GM12878 (cell line): Measurements from ENCODE around the gene USP10. TPM values are rescaled to one million over a fixed set of nuclear protein-coding genes. Genes with fewer than 3 reads are reported as not detected.

ENCODE experiments used
- ATAC-seq: fragments of 200-7000 bp; cut with Tn5 transposase; 3 replicates; pipeline ENCODE4 v1.9.1; 2020; ENCODE audit warnings: mild to moderate bottlenecking, moderate library complexity
- BruUV-seq: library from RNA; stranded (reverse); fragments of 400-500 nt; replicated peaks from 2 replicates; lab custom pipeline; 2021; lab: Mats Ljungman, UMichigan
- CTCF ChIA-PET: fragments of 300-600 bp; sonication (Branson Sonifier 250); formaldehyde crosslinking; extraction: SDS; loops from one replicate; lab custom pipeline; 2021; ENCODE audit warnings: inconsistent platforms; lab: Yijun Ruan, JAX
- POLR2A ChIA-PET: fragments of 350-600 bp; formaldehyde crosslinking; extraction: SDS; loops from one replicate; lab custom pipeline; 2021; ENCODE audit warnings: inconsistent platforms; lab: Charles Lee
- RAD21 ChIA-PET: fragments of 300-600 bp; sonication (Branson Sonifier 250); formaldehyde crosslinking; loops from one replicate; lab custom pipeline; 2023; ENCODE audit warnings: antibody characterized with exemption; ENCODE audit not compliant: unreplicated experiment; lab: Charles Lee
- SMC1A ChIA-PET: fragments of 300-600 bp; sonication (Branson Sonifier 250); formaldehyde crosslinking; loops from one replicate; lab custom pipeline; 2023; ENCODE audit not compliant: unreplicated experiment, uncharacterized antibody; lab: Charles Lee
- DNase-seq: peaks from one replicate; pipeline ENCODE4 v3.0.0-alpha.2; 2011; ENCODE audit warnings: low read depth, low spot score
- FAIRE-seq: peaks from 3 replicates; lab custom pipeline; 2011; peaks lifted over from hg19 to GRCh38; lab: Jason Lieb, UNC
- H2AFZ ChIP-seq: 2 replicates; pipeline ENCODE4 v1.6.0; 2011; ENCODE audit warnings: low read depth, low read length, control low read depth; ENCODE audit not compliant: control insufficient read depth
- H3K27ac ChIP-seq: 2 replicates; pipeline ENCODE4 v1.5.1; 2011; ENCODE audit warnings: control low read depth; ENCODE audit not compliant: control insufficient read depth, insufficient read depth
- H3K27me3 ChIP-seq, 2 experiments: replicated peaks in 1 of 2; 2 replicates each; pipeline versions ENCODE4 v1.6.0 to v1.6.1; 2011; ENCODE audit warnings: low read length in 1 of 2; ENCODE audit not compliant: control insufficient read depth in 2 of 2, insufficient read depth in 2 of 2
- H3K36me3 ChIP-seq, 2 experiments: 2 replicates each; pipeline ENCODE4 v1.5.1; 2011; ENCODE audit warnings: low read length in 1 of 2; ENCODE audit not compliant: control insufficient read depth in 2 of 2, insufficient read depth in 2 of 2
- H3K4me1 ChIP-seq: 2 replicates; pipeline ENCODE4 v1.6.1; 2011; ENCODE audit warnings: mild to moderate bottlenecking, low read length, moderate library complexity, mixed read lengths; ENCODE audit not compliant: control insufficient read depth, insufficient read depth
- H3K4me2 ChIP-seq: 2 replicates; pipeline ENCODE4 v1.6.0; 2011; ENCODE audit warnings: control low read depth; ENCODE audit not compliant: control insufficient read depth, insufficient read depth
- H3K4me3 ChIP-seq: fragments of 200-600 bp; sonication (generic); 2 replicates; pipeline ENCODE4 v1.5.1; 2016
- H3K79me2 ChIP-seq: 2 replicates; pipeline ENCODE4 v1.6.0; 2011; ENCODE audit warnings: low read length; ENCODE audit not compliant: control insufficient read depth, insufficient read depth
- H3K9ac ChIP-seq: 2 replicates; pipeline ENCODE4 v1.8.0; 2011; ENCODE audit warnings: low read length, control low read depth, mixed read lengths; ENCODE audit not compliant: control insufficient read depth, insufficient read depth
- H3K9me3 ChIP-seq: replicated peaks from 3 replicates; pipeline ENCODE4 v1.5.1; 2011; ENCODE audit warnings: mild to moderate bottlenecking, low read length; ENCODE audit not compliant: control insufficient read depth, insufficient read depth
- H4K20me1 ChIP-seq: 2 replicates; pipeline ENCODE4 v1.6.0; 2011; ENCODE audit not compliant: control insufficient read depth, insufficient read depth
- BRCA1 ChIP-seq: IDR thresholded peaks from 2 replicates; pipeline ENCODE4 v1.6.1; 2011; ENCODE audit warnings: low read depth, low read length, improper control_type of control experiment
- CHD2 ChIP-seq: IDR thresholded peaks from 2 replicates; pipeline ENCODE4 v1.6.1; 2011; ENCODE audit warnings: low read depth, low read length, improper control_type of control experiment, borderline replicate concordance
- GABPA ChIP-seq: IDR thresholded peaks from 2 replicates; pipeline ENCODE4 v1.6.1; 2014; ENCODE audit warnings: antibody characterized with exemption, low read depth, mild to moderate bottlenecking, inconsistent platforms
- IRF4 ChIP-seq: IDR thresholded peaks from 2 replicates; pipeline ENCODE4 v1.6.1; 2011; ENCODE audit warnings: low read depth, low read length
- POLR2A ChIP-seq: IDR thresholded peaks from 2 replicates; pipeline ENCODE4 v1.6.1; 2011; ENCODE audit warnings: low read depth, mild to moderate bottlenecking, low read length
- RELA ChIP-seq: fragments of 450-650 bp; IDR thresholded peaks from 2 replicates; pipeline ENCODE4 v1.8.0; 2014; ENCODE audit warnings: borderline replicate concordance; ENCODE audit not compliant: partially characterized antibody
- ZZZ3 ChIP-seq: IDR thresholded peaks from 2 replicates; pipeline ENCODE4 v1.6.1; 2011; ENCODE audit warnings: low read depth; ENCODE audit not compliant: control insufficient read depth, insufficient read length
- WGBS: methylation state at CpG from one replicate; pipeline ENCODE4 v1.1.6; 2016; ENCODE audit warnings: low lambda C conversion rate; ENCODE audit not compliant: insufficient replicate concordance, insufficient coverage; ENCODE audit errors: missing lambda C conversion rate; 5-methylcytosine and 5-hydroxymethylcytosine counted together
- in situ Hi-C: fragments of 300-500 bp; cut with MboI; formaldehyde crosslinking; loops from 9 replicates; pipeline ENCODE4 v1.14.3; 2018; ENCODE audit warnings: mixed read lengths
- intact Hi-C: fragments of 100-400 bp; cut with micrococcal nuclease; formaldehyde crosslinking; loops from one replicate; pipeline ENCODE4 v1.14.2; 2022; ENCODE audit not compliant: unreplicated experiment
- polyA plus RNA-seq, 11 experiments: library from polyadenylated mRNA; depleted of rRNA in 4 of 11; unstranded in 6 of 11; stranded (reverse) in 5 of 11; fragments of >200 nt; fragmentation: Nextera tagmentation in 4 of 11; fragmentation: Illumina TruSeq in 1 of 11; extraction: Ambion mirVana in 4 of 11; extraction: Trizol in 1 of 11; gene quantifications; 1 replicate in 1 of 11; 2 replicates in 10 of 11; pipeline versions ENCODE4 v1.2.1 to v1.2.3, GENCODE V29; 2011 to 2016; ENCODE audit warnings: inconsistent platforms in 2 of 11, missing spikeins in 2 of 11, low read depth in 1 of 11
- total RNA-seq, 4 experiments: library from RNA; depleted of rRNA in 3 of 4; stranded (reverse); fragments of >200 nt in 3 of 4; fragmentation: Illumina TruSeq in 1 of 4; extraction: Trizol in 1 of 4; gene quantifications; 2 replicates each; pipeline versions ENCODE4 v1.2.1 to v1.2.3, GENCODE V29; 2013 to 2021
- TF ChIP-seq, protein P1 (sequence below): IDR thresholded peaks from 2 replicates; pipeline ENCODE4 v1.6.1; 2011; ENCODE audit warnings: borderline replicate concordance, low read depth, mild to moderate bottlenecking, moderate library complexity, mixed read lengths, low read length; ENCODE audit not compliant: insufficient read depth; ENCODE audit errors: extremely low read length
- TF ChIP-seq, protein P2 (sequence below): IDR thresholded peaks from 2 replicates; pipeline ENCODE4 v1.6.1; 2011; ENCODE audit warnings: mild to moderate bottlenecking, low read depth, low read length, moderate library complexity; ENCODE audit not compliant: insufficient replicate concordance
- TF ChIP-seq, protein P3 (sequence below): fragments of 450-650 bp; IDR thresholded peaks from 2 replicates; pipeline ENCODE4 v1.6.1; 2017; ENCODE audit warnings: low read depth, mild to moderate bottlenecking, moderate library complexity

The USP10 gene
- total and polyA plus RNA-seq, 10 of the 15 experiments (the other 5 are each of a cell fraction or from before 2014, with no cell fraction given) = 46.1 to 160 (median 105) TPM

DNA sequence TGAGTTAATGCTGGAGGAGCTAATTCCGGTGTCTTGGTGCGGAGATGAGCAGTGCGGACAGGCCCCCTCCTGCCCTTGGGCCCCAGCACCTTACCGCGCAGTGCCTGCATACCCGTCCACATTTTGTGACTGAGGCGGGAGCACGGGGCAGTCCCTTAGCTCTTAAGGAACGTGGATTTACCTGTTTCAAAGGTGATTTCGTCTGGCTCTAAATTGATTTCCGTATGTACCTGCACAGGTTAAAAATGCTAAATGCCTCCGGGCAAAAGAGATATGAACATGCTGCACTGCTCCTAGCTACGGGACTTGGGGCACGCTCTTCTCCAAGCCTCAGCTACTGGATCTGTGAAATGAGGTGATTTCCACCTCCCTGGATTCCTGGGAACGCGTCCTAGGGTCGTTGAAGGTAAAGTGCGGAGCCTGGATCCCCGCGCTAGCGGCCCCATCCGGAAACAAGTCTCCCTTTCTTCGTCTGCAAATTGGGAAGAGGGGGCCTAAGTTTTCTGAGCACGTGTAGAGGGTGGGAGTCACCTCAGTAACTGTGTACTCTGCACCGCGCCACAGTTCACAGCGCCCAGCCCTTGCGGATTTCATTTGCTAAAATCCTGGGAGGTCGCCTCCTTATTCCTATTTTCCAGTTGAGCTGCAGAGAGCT lies 119.3 kb downstream of the USP10 start:
- intact Hi-C loops (no loop called here), in situ Hi-C loops (no loop called here)
- TF ChIP-seq BRCA1 (no peak), GABPA (no peak), IRF4 (no peak), POLR2A (no peak), RELA (no peak), CHD2 (no peak), ZZZ3 (no peak)
- TF ChIP-seq, protein P1, sequence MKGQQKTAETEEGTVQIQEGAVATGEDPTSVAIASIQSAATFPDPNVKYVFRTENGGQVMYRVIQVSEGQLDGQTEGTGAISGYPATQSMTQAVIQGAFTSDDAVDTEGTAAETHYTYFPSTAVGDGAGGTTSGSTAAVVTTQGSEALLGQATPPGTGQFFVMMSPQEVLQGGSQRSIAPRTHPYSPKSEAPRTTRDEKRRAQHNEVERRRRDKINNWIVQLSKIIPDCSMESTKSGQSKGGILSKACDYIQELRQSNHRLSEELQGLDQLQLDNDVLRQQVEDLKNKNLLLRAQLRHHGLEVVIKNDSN = no peak
- TF ChIP-seq, protein P2, sequence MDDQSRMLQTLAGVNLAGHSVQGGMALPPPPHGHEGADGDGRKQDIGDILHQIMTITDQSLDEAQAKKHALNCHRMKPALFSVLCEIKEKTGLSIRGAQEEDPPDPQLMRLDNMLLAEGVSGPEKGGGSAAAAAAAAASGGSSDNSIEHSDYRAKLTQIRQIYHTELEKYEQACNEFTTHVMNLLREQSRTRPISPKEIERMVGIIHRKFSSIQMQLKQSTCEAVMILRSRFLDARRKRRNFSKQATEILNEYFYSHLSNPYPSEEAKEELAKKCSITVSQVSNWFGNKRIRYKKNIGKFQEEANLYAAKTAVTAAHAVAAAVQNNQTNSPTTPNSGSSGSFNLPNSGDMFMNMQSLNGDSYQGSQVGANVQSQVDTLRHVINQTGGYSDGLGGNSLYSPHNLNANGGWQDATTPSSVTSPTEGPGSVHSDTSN = no peak
- TF ChIP-seq, protein P3, sequence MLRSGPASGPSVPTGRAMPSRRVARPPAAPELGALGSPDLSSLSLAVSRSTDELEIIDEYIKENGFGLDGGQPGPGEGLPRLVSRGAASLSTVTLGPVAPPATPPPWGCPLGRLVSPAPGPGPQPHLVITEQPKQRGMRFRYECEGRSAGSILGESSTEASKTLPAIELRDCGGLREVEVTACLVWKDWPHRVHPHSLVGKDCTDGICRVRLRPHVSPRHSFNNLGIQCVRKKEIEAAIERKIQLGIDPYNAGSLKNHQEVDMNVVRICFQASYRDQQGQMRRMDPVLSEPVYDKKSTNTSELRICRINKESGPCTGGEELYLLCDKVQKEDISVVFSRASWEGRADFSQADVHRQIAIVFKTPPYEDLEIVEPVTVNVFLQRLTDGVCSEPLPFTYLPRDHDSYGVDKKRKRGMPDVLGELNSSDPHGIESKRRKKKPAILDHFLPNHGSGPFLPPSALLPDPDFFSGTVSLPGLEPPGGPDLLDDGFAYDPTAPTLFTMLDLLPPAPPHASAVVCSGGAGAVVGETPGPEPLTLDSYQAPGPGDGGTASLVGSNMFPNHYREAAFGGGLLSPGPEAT = no peak
- Histone ChIP-seq H3K79me2 (no peaks in the 10 kb centered on the region), H4K20me1 (no peaks in the 10 kb centered on the region), H3K27ac (no peak overlapping the region), H3K9ac (no peak overlapping the region), H3K36me3 (no peaks in the 10 kb centered on the region), H3K4me3 (no peak overlapping the region), H3K4me2 (no peak overlapping the region; the same call in 1 of the 2 replicates), H2AFZ (no peak overlapping the region), H3K9me3 (no peaks in the 10 kb centered on the region; the same call in 2 of the 3 replicates), H3K27me3 (peaks cover 8 to 12% of the 10 kb centered on the region in 2 experiments; a peak in 3 of 4 replicates), H3K4me1 (no peaks in the 10 kb centered on the region)
- no peak for FAIRE-seq
- WGBS = 73% methylated on average over 29 of the region's 29 CpGs
- ATAC-seq = no peak; the same call in 2 of the 3 replicates
- RAD21 ChIA-PET = interaction anchor here (1.2 kb wide), 1 partner anchor 133 kb away, joined by 3 read pairs; no protein-coding TSS in a partner anchor
- SMC1A ChIA-PET = no interaction called here
- POLR2A ChIA-PET = interaction anchor here (0.6 kb wide), 1 partner anchor 132 kb away, joined by 5 read pairs; no protein-coding TSS in a partner anchor
- no TSS peak for BruUV-seq
- CTCF ChIA-PET = no interaction called here
- no peak for DNase-seq
